GM12864 (cell line): ENCODE data around the gene EME2.

Source experiments
- DNase-seq: peaks from one replicate; pipeline ENCODE4 v3.0.0-alpha.2; 2011; ENCODE audit warnings: low read depth
- H3K4me3 ChIP-seq: 2 replicates; pipeline ENCODE4 v1.5.1; 2011; ENCODE audit warnings: mild to moderate bottlenecking, low read depth, low read length, control low read depth
- TF ChIP-seq, protein P1 (sequence below): IDR thresholded peaks from 2 replicates; pipeline ENCODE4 v1.5.1; 2011; ENCODE audit warnings: low read depth, mild to moderate bottlenecking, moderate library complexity, low read length, control low read depth, inconsistent platforms; ENCODE audit errors: missing control alignments

Gene EME2

GRCh38 chr16:1745900-1746692, 26.5 kb upstream of the EME2 start:
- H3K4me3 ChIP-seq, result no peak overlapping the region
- TF ChIP-seq, protein P1, sequence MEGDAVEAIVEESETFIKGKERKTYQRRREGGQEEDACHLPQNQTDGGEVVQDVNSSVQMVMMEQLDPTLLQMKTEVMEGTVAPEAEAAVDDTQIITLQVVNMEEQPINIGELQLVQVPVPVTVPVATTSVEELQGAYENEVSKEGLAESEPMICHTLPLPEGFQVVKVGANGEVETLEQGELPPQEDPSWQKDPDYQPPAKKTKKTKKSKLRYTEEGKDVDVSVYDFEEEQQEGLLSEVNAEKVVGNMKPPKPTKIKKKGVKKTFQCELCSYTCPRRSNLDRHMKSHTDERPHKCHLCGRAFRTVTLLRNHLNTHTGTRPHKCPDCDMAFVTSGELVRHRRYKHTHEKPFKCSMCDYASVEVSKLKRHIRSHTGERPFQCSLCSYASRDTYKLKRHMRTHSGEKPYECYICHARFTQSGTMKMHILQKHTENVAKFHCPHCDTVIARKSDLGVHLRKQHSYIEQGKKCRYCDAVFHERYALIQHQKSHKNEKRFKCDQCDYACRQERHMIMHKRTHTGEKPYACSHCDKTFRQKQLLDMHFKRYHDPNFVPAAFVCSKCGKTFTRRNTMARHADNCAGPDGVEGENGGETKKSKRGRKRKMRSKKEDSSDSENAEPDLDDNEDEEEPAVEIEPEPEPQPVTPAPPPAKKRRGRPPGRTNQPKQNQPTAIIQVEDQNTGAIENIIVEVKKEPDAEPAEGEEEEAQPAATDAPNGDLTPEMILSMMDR, result no peak
- no peak for DNase-seq

GRCh38 chr16:1746693-1747195, 25.9 kb upstream of the EME2 start:
- no peak overlapping the region for H3K4me3 ChIP-seq
- no peak for DNase-seq

GRCh38 chr16:1747934-1748333, 24.7 kb upstream of the EME2 start:
- no peak overlapping the region for H3K4me3 ChIP-seq
- DNase-seq, result no peak
- TF ChIP-seq, protein P1, result no peak

More at GRCh38 chr16:1746693-1747195, 25.9 kb upstream of the EME2 start:
- TF ChIP-seq, protein P1, result no peak

DNA sequence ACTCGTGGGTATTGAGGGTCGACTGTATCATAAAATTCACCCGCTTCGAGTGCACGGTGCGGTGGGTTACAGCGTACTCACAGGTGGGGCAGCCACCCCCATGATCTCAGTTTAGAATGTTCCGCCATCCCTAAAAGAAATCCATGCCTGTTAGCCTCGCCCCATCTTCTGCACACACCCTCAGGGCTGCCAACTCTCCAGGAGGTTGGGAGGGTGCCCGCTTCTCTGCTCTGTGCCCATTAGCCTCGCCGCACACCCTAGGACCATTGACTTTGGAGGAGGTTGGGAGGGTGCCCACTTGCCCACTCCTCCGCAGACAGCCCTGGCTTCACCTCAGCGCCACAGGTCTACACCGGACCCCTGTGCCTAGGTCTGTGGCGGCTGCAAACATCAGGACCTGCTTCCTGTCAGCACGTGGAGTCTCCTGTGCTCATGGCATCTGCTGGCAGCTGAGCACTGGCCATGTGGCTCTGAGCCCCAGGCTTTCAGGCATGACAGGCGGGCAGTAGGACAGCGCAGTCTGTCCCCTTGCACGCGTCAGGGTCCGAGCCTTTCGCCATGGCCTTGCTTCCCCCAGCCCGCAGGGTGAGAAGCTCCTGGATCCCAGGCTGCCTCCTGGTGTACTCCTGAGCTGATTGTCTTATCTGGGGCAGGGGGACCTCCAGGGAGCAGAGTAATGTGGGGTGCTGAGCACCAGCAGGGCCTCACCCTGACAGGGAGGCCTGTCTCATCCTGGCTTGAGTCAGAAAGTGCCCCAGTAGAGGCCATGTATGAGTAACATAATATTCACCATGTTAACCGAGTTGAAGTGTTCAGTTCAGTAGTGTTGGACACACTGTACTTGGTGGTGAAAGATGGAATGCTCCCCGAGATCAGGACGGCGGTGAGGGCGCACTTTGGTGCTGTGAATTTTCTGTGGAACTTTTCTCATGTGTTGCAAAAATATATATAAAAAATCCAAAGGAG, 23.2 kb upstream of the EME2 start:
- no peak for DNase-seq

GRCh38 chr16:1751946-1752345, 20.7 kb upstream of the EME2 start:
- TF ChIP-seq, protein P1, result no peak
- no peak for DNase-seq
- no peak overlapping the region for H3K4me3 ChIP-seq

More for the DNA sequence above, 23.2 kb upstream of the EME2 start:
- TF ChIP-seq, protein P1, result no peak
- no peak overlapping the region for H3K4me3 ChIP-seq

DNA sequence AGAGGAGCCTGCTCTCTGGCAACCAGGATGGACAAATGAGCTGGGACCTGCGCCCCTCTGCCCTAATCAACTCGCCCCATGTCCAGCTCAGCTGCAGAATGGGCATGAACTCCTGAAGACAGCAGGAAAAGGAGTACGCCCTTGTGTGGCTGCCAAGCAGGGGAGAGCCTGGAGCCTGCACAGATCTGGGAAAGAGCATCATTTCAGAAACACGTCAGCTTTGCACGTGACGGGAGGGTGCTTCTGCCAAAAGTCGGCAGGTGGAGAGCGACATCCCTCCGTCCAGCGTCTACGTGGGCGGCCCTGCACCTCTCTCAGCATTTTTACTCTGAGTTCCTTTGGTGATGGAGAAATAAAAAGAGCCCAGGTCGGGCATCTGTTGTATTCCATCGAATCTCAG, 19.8 kb upstream of the EME2 start:
- DNase-seq, result no peak
- H3K4me3 ChIP-seq, result no peak overlapping the region
- TF ChIP-seq, protein P1, result no peak
